Liver (tissue), 3 donors: ENCODE results near the gene DOCK1.

Source experiments
- CTCF ChIP-seq: fragments of 150-350 bp; IDR thresholded peaks from 2 replicates; pipeline ENCODE4 v1.5.1; 2017; ENCODE audit warnings: improper control_type of control experiment, low read depth, low read length; ENCODE audit not compliant: missing input control
- EGR1 ChIP-seq, 2 donors: IDR thresholded peaks; 2 replicates each; pipeline ENCODE4 v1.6.1; 2016 to 2018; ENCODE audit warnings: antibody characterized with exemption in 2 of 2, low read depth in 2 of 2
- GABPA ChIP-seq, 2 donors: IDR thresholded peaks in 1 of 2; conservative IDR thresholded peaks in 1 of 2; 2 replicates each; pipeline ENCODE4 v1.6.1; 2016; ENCODE audit warnings: antibody characterized with exemption in 2 of 2, mild to moderate bottlenecking in 1 of 2, moderate library complexity in 1 of 2
- HNF4A ChIP-seq, 2 donors: conservative IDR thresholded peaks; 2 replicates each; pipeline ENCODE4 v1.6.1; 2016; ENCODE audit warnings: antibody characterized with exemption in 2 of 2, mild to moderate bottlenecking in 2 of 2
- RAD21 ChIP-seq, 2 donors: IDR thresholded peaks; 2 replicates each; pipeline ENCODE4 v1.6.1; 2016; ENCODE audit warnings: antibody characterized with exemption in 2 of 2, mild to moderate bottlenecking in 2 of 2
- REST ChIP-seq: IDR thresholded peaks from 2 replicates; pipeline ENCODE4 v1.6.1; 2016; ENCODE audit warnings: antibody characterized with exemption, mild to moderate bottlenecking
- SP1 ChIP-seq: IDR thresholded peaks from 2 replicates; pipeline ENCODE4 v1.6.1; 2018; ENCODE audit warnings: antibody characterized with exemption, mild to moderate bottlenecking
- TAF1 ChIP-seq: conservative IDR thresholded peaks from 2 replicates; pipeline ENCODE4 v1.6.1; 2016; ENCODE audit warnings: antibody characterized with exemption, mild to moderate bottlenecking
- YY1 ChIP-seq: IDR thresholded peaks from 2 replicates; pipeline ENCODE4 v1.6.1; 2016; ENCODE audit warnings: antibody characterized with exemption, mild to moderate bottlenecking
- ZBTB33 ChIP-seq: IDR thresholded peaks from 2 replicates; pipeline ENCODE4 v1.6.1; 2016; ENCODE audit warnings: antibody characterized with exemption
- TF ChIP-seq, protein P1 (sequence below): IDR thresholded peaks from 2 replicates; pipeline ENCODE4 v1.6.1; 2016; ENCODE audit warnings: antibody characterized with exemption
- TF ChIP-seq, protein P2 (sequence below): IDR thresholded peaks from 2 replicates; pipeline ENCODE4 v1.6.1; 2016; ENCODE audit warnings: antibody characterized with exemption
- donor health status: healthy.
- donor health status: healthy.

- no peak for TF ChIP-seq CTCF
- TF ChIP-seq RAD21 (IDR thresholded peaks at IDR 0.05), result no peak
- no peak for TF ChIP-seq TAF1
- no peak for TF ChIP-seq REST
- no peak for TF ChIP-seq SP1
- no peak for TF ChIP-seq YY1
- no peak for TF ChIP-seq HNF4A (conservative IDR thresholded peaks at IDR 0.05)
- TF ChIP-seq, protein P1, sequence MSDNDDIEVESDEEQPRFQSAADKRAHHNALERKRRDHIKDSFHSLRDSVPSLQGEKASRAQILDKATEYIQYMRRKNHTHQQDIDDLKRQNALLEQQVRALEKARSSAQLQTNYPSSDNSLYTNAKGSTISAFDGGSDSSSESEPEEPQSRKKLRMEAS, result no peak
- no peak for TF ChIP-seq EGR1 (IDR thresholded peaks at IDR 0.05; ENCODE audit: low read depth in 2 of 2)
- TF ChIP-seq GABPA (IDR thresholded peaks at IDR 0.05 in 1 of 2, conservative IDR thresholded peaks at IDR 0.05 in 1 of 2), result no peak
- TF ChIP-seq, protein P2, sequence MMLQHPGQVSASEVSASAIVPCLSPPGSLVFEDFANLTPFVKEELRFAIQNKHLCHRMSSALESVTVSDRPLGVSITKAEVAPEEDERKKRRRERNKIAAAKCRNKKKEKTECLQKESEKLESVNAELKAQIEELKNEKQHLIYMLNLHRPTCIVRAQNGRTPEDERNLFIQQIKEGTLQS, result no peak
- TF ChIP-seq ZBTB33, result no peak
These were observed 70.0 kb downstream of the DOCK1 start for GRCh38 chr10:126975221-126975620.
